Activated naive CD4-positive, alpha-beta T cell treated with anti-CD3 and anti-CD28 coated beads, Interleukin-2, amount 50 U/mL, for 24 hours (primary cell): ENCODE measurements around the gene FAM118B.

Source experiments
- H3K27ac Mint-ChIP-seq: one replicate; pipeline ENCODE4 v1.8.0; 2021; ENCODE audit warnings: mild to moderate bottlenecking, mixed read lengths
- H3K27me3 Mint-ChIP-seq: one replicate; pipeline ENCODE4 v1.8.0; 2021; ENCODE audit warnings: mixed read lengths
- H3K36me3 Mint-ChIP-seq: one replicate; pipeline ENCODE4 v1.8.0; 2021; ENCODE audit warnings: mixed read lengths
- H3K4me1 Mint-ChIP-seq: one replicate; pipeline ENCODE4 v1.8.0; 2021; ENCODE audit warnings: mixed read lengths
- H3K4me3 Mint-ChIP-seq: one replicate; pipeline ENCODE4 v1.8.0; 2021; ENCODE audit warnings: mild to moderate bottlenecking, mixed read lengths
- H3K9me3 Mint-ChIP-seq: one replicate; pipeline ENCODE4 v1.8.0; 2021; ENCODE audit warnings: mixed read lengths

The FAM118B gene

GRCh38 chr11:126197277-126197939 lies 14.2 kb upstream of the FAM118B start:
- Mint-ChIP-seq H3K27me3 (no peaks in the 10 kb centered on the region), H3K4me1 (no peaks in the 10 kb centered on the region), H3K9me3 (no peaks in the 10 kb centered on the region), H3K36me3 (peaks cover 26% of the 10 kb centered on the region), H3K27ac (no peak overlapping the region), H3K4me3 (no peak overlapping the region)

- H3K4me1 Mint-ChIP-seq: no peaks in the 10 kb centered on the region
- H3K27me3 Mint-ChIP-seq: no peaks in the 10 kb centered on the region
- no peaks in the 10 kb centered on the region for H3K9me3 Mint-ChIP-seq
- H3K4me3 Mint-ChIP-seq: no peak overlapping the region
- peaks cover 26% of the 10 kb centered on the region for H3K36me3 Mint-ChIP-seq
- H3K27ac Mint-ChIP-seq: no peak overlapping the region
These were observed 12.9 kb upstream of the FAM118B start for GRCh38 chr11:126198648-126199047.

GRCh38 chr11:126202646-126203359 lies 8.8 kb upstream of the FAM118B start:
- H3K36me3 Mint-ChIP-seq: peaks cover 24% of the 10 kb centered on the region
- H3K4me1 Mint-ChIP-seq: peaks cover 4% of the 10 kb centered on the region
- H3K4me3 Mint-ChIP-seq: no peak overlapping the region
- no peaks in the 10 kb centered on the region for H3K9me3 Mint-ChIP-seq
- H3K27ac Mint-ChIP-seq: no peak overlapping the region
- H3K27me3 Mint-ChIP-seq: no peaks in the 10 kb centered on the region

- H3K9me3 Mint-ChIP-seq: no peaks in the 10 kb centered on the region
- H3K36me3 Mint-ChIP-seq: peaks cover 21% of the 10 kb centered on the region
- peaks cover 14% of the 10 kb centered on the region for H3K4me1 Mint-ChIP-seq
- no peak overlapping the region for H3K27ac Mint-ChIP-seq
- no peak overlapping the region for H3K4me3 Mint-ChIP-seq
- H3K27me3 Mint-ChIP-seq: no peaks in the 10 kb centered on the region
These were observed 6.2 kb upstream of the FAM118B start for GRCh38 chr11:126205359-126205758.

GRCh38 chr11:126207896-126208295 lies 3.7 kb upstream of the FAM118B start:
- no peak overlapping the region for H3K27ac Mint-ChIP-seq
- no peak overlapping the region for H3K4me3 Mint-ChIP-seq
- no peaks in the 10 kb centered on the region for H3K27me3 Mint-ChIP-seq
- H3K36me3 Mint-ChIP-seq: peaks cover 22% of the 10 kb centered on the region
- H3K4me1 Mint-ChIP-seq: peaks cover 34% of the 10 kb centered on the region
- H3K9me3 Mint-ChIP-seq: no peaks in the 10 kb centered on the region

GRCh38 chr11:126210871-126211235 lies 729 bp upstream of the FAM118B start:
- Mint-ChIP-seq H3K4me1 (peaks cover 50% of the 10 kb centered on the region), H3K4me3 (peak overlapping the region; percentile 100), H3K27ac (peak overlapping the region; percentile 99), H3K27me3 (no peaks in the 10 kb centered on the region), H3K36me3 (peaks cover 10% of the 10 kb centered on the region), H3K9me3 (no peaks in the 10 kb centered on the region)

GRCh38 chr11:126212089-126212660 lies 593 bp downstream of the FAM118B start:
- Mint-ChIP-seq H3K27ac (peak overlapping the region; percentile 99), H3K4me3 (peak overlapping the region; percentile 100), H3K4me1 (peaks cover 59% of the 10 kb centered on the region), H3K36me3 (peaks cover 8% of the 10 kb centered on the region), H3K9me3 (no peaks in the 10 kb centered on the region), H3K27me3 (no peaks in the 10 kb centered on the region)

GRCh38 chr11:126214441-126214840 lies 2.9 kb downstream of the FAM118B start:
- H3K36me3 Mint-ChIP-seq: peaks cover 7% of the 10 kb centered on the region
- no peaks in the 10 kb centered on the region for H3K27me3 Mint-ChIP-seq
- H3K4me1 Mint-ChIP-seq: peaks cover 73% of the 10 kb centered on the region
- H3K9me3 Mint-ChIP-seq: no peaks in the 10 kb centered on the region
- H3K27ac Mint-ChIP-seq: no peak overlapping the region
- H3K4me3 Mint-ChIP-seq: no peak overlapping the region

- no peak overlapping the region for H3K4me3 Mint-ChIP-seq
- no peak overlapping the region for H3K27ac Mint-ChIP-seq
- no peaks in the 10 kb centered on the region for H3K9me3 Mint-ChIP-seq
- H3K27me3 Mint-ChIP-seq: no peaks in the 10 kb centered on the region
- H3K36me3 Mint-ChIP-seq: peaks cover 5% of the 10 kb centered on the region
- peaks cover 69% of the 10 kb centered on the region for H3K4me1 Mint-ChIP-seq
These were observed 3.3 kb downstream of the FAM118B start for GRCh38 chr11:126214841-126215240.

GRCh38 chr11:126216526-126217305 lies 5.1 kb downstream of the FAM118B start:
- H3K9me3 Mint-ChIP-seq: no peaks in the 10 kb centered on the region
- H3K36me3 Mint-ChIP-seq: peaks cover 2% of the 10 kb centered on the region
- H3K4me1 Mint-ChIP-seq: peaks cover 61% of the 10 kb centered on the region
- H3K27me3 Mint-ChIP-seq: no peaks in the 10 kb centered on the region
- H3K4me3 Mint-ChIP-seq: no peak overlapping the region
- H3K27ac Mint-ChIP-seq: no peak overlapping the region

GRCh38 chr11:126217491-126217890 lies 5.9 kb downstream of the FAM118B start:
- Mint-ChIP-seq H3K9me3 (no peaks in the 10 kb centered on the region), H3K4me3 (no peak overlapping the region), H3K36me3 (peaks cover 2% of the 10 kb centered on the region), H3K27ac (no peak overlapping the region), H3K27me3 (no peaks in the 10 kb centered on the region), H3K4me1 (peaks cover 56% of the 10 kb centered on the region)

GRCh38 chr11:126219547-126219946 lies 8.0 kb downstream of the FAM118B start:
- peaks cover 2% of the 10 kb centered on the region for H3K36me3 Mint-ChIP-seq
- no peak overlapping the region for H3K4me3 Mint-ChIP-seq
- no peaks in the 10 kb centered on the region for H3K9me3 Mint-ChIP-seq
- no peak overlapping the region for H3K27ac Mint-ChIP-seq
- H3K4me1 Mint-ChIP-seq: peaks cover 43% of the 10 kb centered on the region
- no peaks in the 10 kb centered on the region for H3K27me3 Mint-ChIP-seq

GRCh38 chr11:126224647-126225294 lies 13.2 kb downstream of the FAM118B start:
- H3K4me3 Mint-ChIP-seq: no peak overlapping the region
- no peak overlapping the region for H3K27ac Mint-ChIP-seq
- no peaks in the 10 kb centered on the region for H3K9me3 Mint-ChIP-seq
- peaks cover 9% of the 10 kb centered on the region for H3K4me1 Mint-ChIP-seq
- no peaks in the 10 kb centered on the region for H3K27me3 Mint-ChIP-seq
- peaks cover 4% of the 10 kb centered on the region for H3K36me3 Mint-ChIP-seq

GRCh38 chr11:126225295-126225665 lies 13.7 kb downstream of the FAM118B start:
- Mint-ChIP-seq H3K36me3 (peaks cover 2% of the 10 kb centered on the region), H3K27ac (no peak overlapping the region), H3K4me3 (no peak overlapping the region), H3K9me3 (no peaks in the 10 kb centered on the region), H3K27me3 (no peaks in the 10 kb centered on the region), H3K4me1 (peaks cover 6% of the 10 kb centered on the region)

GRCh38 chr11:126226334-126227084 lies 14.9 kb downstream of the FAM118B start:
- Mint-ChIP-seq H3K9me3 (no peaks in the 10 kb centered on the region), H3K36me3 (peaks cover 2% of the 10 kb centered on the region), H3K27ac (no peak overlapping the region), H3K27me3 (no peaks in the 10 kb centered on the region), H3K4me1 (peaks cover under 1% of the 10 kb centered on the region), H3K4me3 (no peak overlapping the region)
